Measurements from ENCODE around the gene SCAPER. TPM values are rescaled to one million over a fixed set of nuclear protein-coding genes. Genes with fewer than 3 reads are reported as not detected.

SCAPER gene
- total and polyA plus RNA-seq, 2 donors (not counting 1 experiment from before 2014, with no cell fraction given), result 8.3 to 61.6 TPM

- Histone ChIP-seq H3K4me2 (replicated peaks; ENCODE audit: low read depth, low read length, poor library complexity, severe bottlenecking) (no peak overlapping the region), H3K27ac (ENCODE audit: low read length in 2 of 2) (no peak overlapping the region), H4K20me1 (ENCODE audit: control insufficient read depth, insufficient read depth, low read length, poor library complexity, severe bottlenecking) (no peaks in the 10 kb centered on the region), H3K4me3 (ENCODE audit: control extremely low read depth in 1 of 5, extremely low read depth in 1 of 5, insufficient read depth in 1 of 5, low read depth in 2 of 5, low read length in 4 of 5) (no peak overlapping the region), H3K36me3 (replicated peaks in 1 of 2; ENCODE audit: control extremely low read depth in 1 of 2, control insufficient read depth in 1 of 2, extremely low read depth in 1 of 2, insufficient read depth in 2 of 2, low read length in 1 of 2) (peaks cover 0 to 4% of the 10 kb centered on the region in 2 experiments), H3K27me3 (replicated peaks in 1 of 4; ENCODE audit: control extremely low read depth in 1 of 4, control insufficient read depth in 3 of 4, insufficient read depth in 4 of 4, low read length in 3 of 4) (no peaks in the 10 kb centered on the region), H3K79me2 (ENCODE audit: control insufficient read depth, insufficient read depth, low read length) (no peaks in the 10 kb centered on the region), H3K9ac (ENCODE audit: low read length) (no peak overlapping the region), H3K4me1 (ENCODE audit: control insufficient read depth in 2 of 2, insufficient read depth in 2 of 2, low read length in 2 of 2) (no peaks in the 10 kb centered on the region), H3K9me3 (ENCODE audit: control extremely low read depth in 1 of 3, control insufficient read depth in 2 of 3, insufficient read depth in 1 of 3, low read length in 2 of 3) (no peaks in the 10 kb centered on the region), H2AFZ (ENCODE audit: insufficient read depth, low read depth, low read length, poor library complexity, severe bottlenecking) (no peak overlapping the region)
- no peak overlapping the region for H3K27ac Mint-ChIP-seq
- no peak overlapping the region for H3K4me3 Mint-ChIP-seq
- intact Hi-C loops (cut with micrococcal nuclease), result no loop called here
- POLR2A ChIA-PET, result no interaction called here
- peaks cover 10% of the 10 kb centered on the region for H3K9me3 Mint-ChIP-seq (ENCODE audit: insufficient read depth)
- H3K4me1 Mint-ChIP-seq, result no peaks in the 10 kb centered on the region
- CTCF ChIA-PET, result no interaction called here
- no peaks in the 10 kb centered on the region for H3K27me3 Mint-ChIP-seq
- TF ChIP-seq EZH2 (IDR thresholded peaks at IDR 0.05; ENCODE audit: borderline replicate concordance, insufficient read depth, low read depth, low read length, poor library complexity, severe bottlenecking) (no peak), CTCF (IDR thresholded peaks at IDR 0.05) (no peak)
- 94% methylated on average over 4 of the region's 4 CpGs for WGBS (ENCODE audit: insufficient coverage)
- no peak for ATAC-seq (ENCODE audit: low read depth)
- DNase-seq, result no peak
Observed at GRCh38 chr15:76625267-76625666, 279.9 kb downstream of the SCAPER start.

GRCh38 chr15:76614725-76615124 is 290.4 kb downstream of the SCAPER start:
- ChIA-PET POLR2A (no interaction called here), CTCF (no interaction called here)
- H3K9me3 Mint-ChIP-seq (ENCODE audit: insufficient read depth), result peaks cover 15% of the 10 kb centered on the region
- DNase-seq (no peak), ATAC-seq (ENCODE audit: low read depth) (no peak)
- Histone ChIP-seq H3K4me2 (replicated peaks; ENCODE audit: low read depth, low read length, poor library complexity, severe bottlenecking) (no peak overlapping the region), H2AFZ (ENCODE audit: insufficient read depth, low read depth, low read length, poor library complexity, severe bottlenecking) (no peak overlapping the region), H3K4me3 (ENCODE audit: control extremely low read depth in 1 of 5, extremely low read depth in 1 of 5, insufficient read depth in 1 of 5, low read depth in 2 of 5, low read length in 4 of 5) (no peak overlapping the region), H3K9ac (ENCODE audit: low read length) (no peak overlapping the region), H3K27ac (ENCODE audit: low read length in 2 of 2) (no peak overlapping the region), H3K27me3 (replicated peaks in 1 of 4; ENCODE audit: control extremely low read depth in 1 of 4, control insufficient read depth in 3 of 4, insufficient read depth in 4 of 4, low read length in 3 of 4) (no peaks in the 10 kb centered on the region), H3K79me2 (ENCODE audit: control insufficient read depth, insufficient read depth, low read length) (no peaks in the 10 kb centered on the region), H3K9me3 (ENCODE audit: control extremely low read depth in 1 of 3, control insufficient read depth in 2 of 3, insufficient read depth in 1 of 3, low read length in 2 of 3) (peaks cover 2 to 10% (median 8%) of the 10 kb centered on the region in 3 donors), H3K4me1 (ENCODE audit: control insufficient read depth in 2 of 2, insufficient read depth in 2 of 2, low read length in 2 of 2) (no peaks in the 10 kb centered on the region), H4K20me1 (ENCODE audit: control insufficient read depth, insufficient read depth, low read length, poor library complexity, severe bottlenecking) (no peaks in the 10 kb centered on the region), H3K36me3 (replicated peaks in 1 of 2; ENCODE audit: control extremely low read depth in 1 of 2, control insufficient read depth in 1 of 2, extremely low read depth in 1 of 2, insufficient read depth in 2 of 2, low read length in 1 of 2) (peaks cover 0 to 3% of the 10 kb centered on the region in 2 experiments)
- H3K4me1 Mint-ChIP-seq, result no peaks in the 10 kb centered on the region
- H3K27me3 Mint-ChIP-seq, result no peaks in the 10 kb centered on the region
- TF ChIP-seq CTCF (IDR thresholded peaks at IDR 0.05), result no peak
- no peak for TF ChIP-seq EZH2 (IDR thresholded peaks at IDR 0.05; ENCODE audit: borderline replicate concordance, insufficient read depth, low read depth, low read length, poor library complexity, severe bottlenecking)
- H3K4me3 Mint-ChIP-seq, result no peak overlapping the region
- H3K27ac Mint-ChIP-seq, result no peak overlapping the region
- intact Hi-C loops (cut with micrococcal nuclease), result no loop called here
